ENCODE measurements around the gene ACADVL. TPM values are rescaled to one million over a fixed set of nuclear protein-coding genes. Genes with fewer than 3 reads are reported as not detected.

The ACADVL gene
- total RNA-seq, 2 donors from 2014 or later: 589 to 593 TPM

GRCh38 chr17:7208027-7208571, 11.6 kb upstream of the ACADVL start:
- DNase-seq (ENCODE audit: low spot score): no peak
- H3K27ac ChIP-seq: no peak overlapping the region
- 54% methylated on average over 17 of the region's 21 CpGs for WGBS
- TF ChIP-seq POLR2AphosphoS5 (IDR thresholded peaks at IDR 0.05) (no peak), CTCF (IDR thresholded peaks at IDR 0.05) (no peak), POLR2A (IDR thresholded peaks at IDR 0.05) (no peak)
- intact Hi-C loops (cut with DNase I): no loop called here
- H3K4me3 ChIP-seq: no peak overlapping the region
- H3K27me3 ChIP-seq (replicated peaks; ENCODE audit: insufficient read depth): no peaks in the 10 kb centered on the region
- H3K36me3 ChIP-seq: no peaks in the 10 kb centered on the region
- H3K9me3 ChIP-seq: no peaks in the 10 kb centered on the region
- H3K4me1 ChIP-seq (replicated peaks): no peaks in the 10 kb centered on the region

GRCh38 chr17:7208754-7209460, 10.8 kb upstream of the ACADVL start:
- no peaks in the 10 kb centered on the region for H3K27me3 ChIP-seq (replicated peaks; ENCODE audit: insufficient read depth)
- no peak overlapping the region for H3K27ac ChIP-seq
- WGBS: 86% methylated on average over 9 of the region's 9 CpGs
- no peak for DNase-seq (ENCODE audit: low spot score)
- no peaks in the 10 kb centered on the region for H3K4me1 ChIP-seq (replicated peaks)
- no peaks in the 10 kb centered on the region for H3K36me3 ChIP-seq
- H3K9me3 ChIP-seq: no peaks in the 10 kb centered on the region
- TF ChIP-seq POLR2AphosphoS5 (IDR thresholded peaks at IDR 0.05): no peak
- TF ChIP-seq POLR2A (IDR thresholded peaks at IDR 0.05): no peak
- TF ChIP-seq CTCF (IDR thresholded peaks at IDR 0.05): no peak
- intact Hi-C loops (cut with DNase I): no loop called here
- no peak overlapping the region for H3K4me3 ChIP-seq

GRCh38 chr17:7211491-7212273, 8.1 kb upstream of the ACADVL start:
- no peaks in the 10 kb centered on the region for H3K36me3 ChIP-seq
- no peaks in the 10 kb centered on the region for H3K9me3 ChIP-seq
- no peak overlapping the region for H3K27ac ChIP-seq
- no peak overlapping the region for H3K4me3 ChIP-seq
- no peaks in the 10 kb centered on the region for H3K27me3 ChIP-seq (replicated peaks; ENCODE audit: insufficient read depth)
- intact Hi-C loops (cut with DNase I): no loop called here
- DNase-seq (ENCODE audit: low spot score): no peak
- 42% methylated on average over 35 of the region's 37 CpGs for WGBS
- no peaks in the 10 kb centered on the region for H3K4me1 ChIP-seq (replicated peaks)
- TF ChIP-seq POLR2AphosphoS5 (IDR thresholded peaks at IDR 0.05) (no peak), POLR2A (IDR thresholded peaks at IDR 0.05) (no peak), CTCF (IDR thresholded peaks at IDR 0.05) (no peak)

- peak overlapping the region; percentile 26 to 34 for H3K4me3 ChIP-seq
- DNase-seq (ENCODE audit: low spot score): peak; percentile 43
- H3K4me1 ChIP-seq (replicated peaks): peaks cover 8% of the 10 kb centered on the region
- H3K27ac ChIP-seq: no peak overlapping the region
- intact Hi-C loops (cut with DNase I): no loop called here
- TF ChIP-seq POLR2AphosphoS5 (IDR thresholded peaks at IDR 0.05) (no peak), CTCF (IDR thresholded peaks at IDR 0.05) (peak in 1 of 4 experiments; percentile 31)
- WGBS: 6% methylated on average over 15 of the region's 15 CpGs
- H3K27me3 ChIP-seq (replicated peaks; ENCODE audit: insufficient read depth): no peaks in the 10 kb centered on the region
- H3K36me3 ChIP-seq: no peaks in the 10 kb centered on the region
- no peaks in the 10 kb centered on the region for H3K9me3 ChIP-seq
Measured at GRCh38 chr17:7213895-7214299, 5.8 kb upstream of the ACADVL start.
